Endothelial cell of umbilical vein (primary cell): ENCODE data around the gene SLFN12L. TPM values are rescaled to one million over a fixed set of nuclear protein-coding genes. Genes with fewer than 3 reads are reported as not detected.
A peak's percentile ranks its signal among the peaks of the same experiment; 100 is the strongest.
"Not testable (repeated sequence)": the region's sequence is repeated elsewhere in the genome, so short reads cannot be mapped to it uniquely, and the experiment has no call there.

Experiments
- BruUV-seq: library from RNA; stranded (reverse); fragments of 400-500 nt; replicated peaks from 2 replicates; lab custom pipeline; 2021; lab: Mats Ljungman, UMichigan
- CTCF ChIA-PET: fragments of 300-600, 350-600 bp; sonication (Branson Sonifier 250); formaldehyde crosslinking; loops from one replicate; lab custom pipeline; 2021; ENCODE audit warnings: antibody characterized with exemption, inconsistent platforms; lab: Charles Lee
- POLR2A ChIA-PET: fragments of 300-600, 350-600 bp; sonication (Branson Sonifier 250); formaldehyde crosslinking; loops from one replicate; lab custom pipeline; 2021; ENCODE audit warnings: antibody characterized with exemption, inconsistent platforms; lab: Charles Lee
- DNase-seq: peaks from one replicate; pipeline ENCODE4 v3.0.0-alpha.2; 2011; ENCODE audit warnings: low read depth, low spot score
- FAIRE-seq: peaks from 2 replicates; lab custom pipeline; 2011; peaks lifted over from hg19 to GRCh38; lab: Jason Lieb, UNC
- H2AFZ ChIP-seq: 2 replicates; pipeline ENCODE4 v1.6.0; 2012; ENCODE audit warnings: low read depth, low read length, control low read depth, inconsistent platforms
- H3K27ac ChIP-seq: 2 replicates; pipeline ENCODE4 v1.5.1; 2011; ENCODE audit warnings: low read depth, mild to moderate bottlenecking, control low read depth, low read length, moderate library complexity; ENCODE audit not compliant: insufficient read depth
- H3K27me3 ChIP-seq, 2 experiments: 2 replicates each; pipeline versions ENCODE4 v1.6.0 to v1.6.1; 2011; ENCODE audit warnings: low read length in 2 of 2, mixed read lengths in 1 of 2; ENCODE audit not compliant: control insufficient read depth in 2 of 2, insufficient read depth in 2 of 2
- H3K36me3 ChIP-seq, 2 experiments: 2 replicates in 1 of 2; 3 replicates in 1 of 2; pipeline ENCODE4 v1.5.1; 2011; ENCODE audit warnings: low read length in 2 of 2, mild to moderate bottlenecking in 1 of 2, moderate library complexity in 1 of 2; ENCODE audit not compliant: control insufficient read depth in 2 of 2, insufficient read depth in 2 of 2; ENCODE audit errors: extremely low read depth in 1 of 2
- H3K4me1 ChIP-seq: 3 replicates; pipeline ENCODE4 v1.5.1; 2011; ENCODE audit warnings: mild to moderate bottlenecking, low read length; ENCODE audit not compliant: control insufficient read depth, insufficient read depth; ENCODE audit errors: extremely low read depth
- H3K4me2 ChIP-seq: 2 replicates; pipeline ENCODE4 v1.6.1; 2011; ENCODE audit warnings: low read length, control low read depth, mixed read lengths; ENCODE audit not compliant: insufficient read depth
- H3K4me3 ChIP-seq, 3 experiments: fragments of 200-600 bp in 1 of 3; sonication (generic), shearing (Covaris generic) in 1 of 3; replicated peaks in 1 of 3; 2 replicates each; pipeline ENCODE4 v1.5.1; 2011 to 2016; ENCODE audit warnings: control low read depth in 3 of 3, low read length in 3 of 3, mild to moderate bottlenecking in 2 of 3, inconsistent platforms in 1 of 3, low read depth in 1 of 3, moderate library complexity in 1 of 3; ENCODE audit not compliant: insufficient read depth in 1 of 3
- H3K79me2 ChIP-seq: 2 replicates; pipeline ENCODE4 v1.6.0; 2012; ENCODE audit warnings: low read length, inconsistent platforms; ENCODE audit not compliant: control insufficient read depth, insufficient read depth
- H3K9ac ChIP-seq: replicated peaks from 2 replicates; pipeline ENCODE3; 2011; ENCODE audit warnings: low read length, control low read depth; ENCODE audit not compliant: insufficient read depth; ENCODE audit errors: extremely low read depth
- H3K9me1 ChIP-seq: replicated peaks from 3 replicates; pipeline ENCODE4 v1.6.0; 2011; ENCODE audit warnings: mild to moderate bottlenecking, low read length; ENCODE audit not compliant: control insufficient read depth, insufficient read depth; ENCODE audit errors: extremely low read depth
- H3K9me3 ChIP-seq: replicated peaks from 2 replicates; pipeline ENCODE4 v1.5.1; 2012; ENCODE audit warnings: low read length, inconsistent platforms; ENCODE audit not compliant: control insufficient read depth, insufficient read depth
- H4K20me1 ChIP-seq: replicated peaks from 2 replicates; pipeline ENCODE3; 2011; ENCODE audit warnings: mild to moderate bottlenecking, low read length; ENCODE audit not compliant: control insufficient read depth, insufficient read depth; ENCODE audit errors: extremely low read depth
- EZH2 ChIP-seq: IDR thresholded peaks from 2 replicates; pipeline ENCODE4 v1.6.1; 2012; ENCODE audit warnings: borderline replicate concordance, low read depth, mild to moderate bottlenecking, moderate library complexity, low read length, inconsistent platforms; ENCODE audit not compliant: severe bottlenecking
- FOS ChIP-seq: IDR thresholded peaks from 2 replicates; pipeline ENCODE4 v1.6.1; 2011; ENCODE audit warnings: mild to moderate bottlenecking, low read length, moderate library complexity, borderline replicate concordance; ENCODE audit not compliant: insufficient read depth
- dilution Hi-C: fragments of 300-500 bp; cut with MboI; formaldehyde crosslinking; loops from one replicate; pipeline ENCODE4 v1.15.0; 2019; ENCODE audit warnings: low sequenced_read_pairs; ENCODE audit not compliant: extremely low pct_ligation_motif_present
- intact Hi-C: fragments of 100-400 bp; cut with micrococcal nuclease; formaldehyde crosslinking; loops from one replicate; pipeline ENCODE4 v1.10.0; 2022
- polyA plus RNA-seq, 4 experiments: library from polyadenylated mRNA; depleted of rRNA in 3 of 4; stranded (reverse) in 3 of 4; unstranded in 1 of 4; fragments of >200 nt; gene quantifications; 2 replicates each; pipeline versions ENCODE4 v1.2.1 to v1.2.3, GENCODE V29; 2011 to 2012; ENCODE audit warnings: missing spikeins in 1 of 4
- total RNA-seq: library from RNA; stranded (reverse); gene quantifications from 2 replicates; pipeline ENCODE4 v1.2.3, GENCODE V29; 2021
- TF ChIP-seq, protein P1 (sequence below), 2 donors: IDR thresholded peaks; 1 replicate in 1 of 2; 2 replicates in 1 of 2; pipeline ENCODE4 v1.5.1; 2011; ENCODE audit warnings: low read length in 2 of 2, mild to moderate bottlenecking in 2 of 2, moderate library complexity in 2 of 2, control low read depth in 1 of 2, inconsistent platforms in 1 of 2, low read depth in 1 of 2; ENCODE audit not compliant: insufficient read depth in 1 of 2; ENCODE audit errors: extremely low read depth in 1 of 2

Gene SLFN12L
- total and polyA plus RNA-seq, 2 donors (not counting 3 experiments of a cell fraction or from before 2014, with no cell fraction given) = not detected

DNA sequence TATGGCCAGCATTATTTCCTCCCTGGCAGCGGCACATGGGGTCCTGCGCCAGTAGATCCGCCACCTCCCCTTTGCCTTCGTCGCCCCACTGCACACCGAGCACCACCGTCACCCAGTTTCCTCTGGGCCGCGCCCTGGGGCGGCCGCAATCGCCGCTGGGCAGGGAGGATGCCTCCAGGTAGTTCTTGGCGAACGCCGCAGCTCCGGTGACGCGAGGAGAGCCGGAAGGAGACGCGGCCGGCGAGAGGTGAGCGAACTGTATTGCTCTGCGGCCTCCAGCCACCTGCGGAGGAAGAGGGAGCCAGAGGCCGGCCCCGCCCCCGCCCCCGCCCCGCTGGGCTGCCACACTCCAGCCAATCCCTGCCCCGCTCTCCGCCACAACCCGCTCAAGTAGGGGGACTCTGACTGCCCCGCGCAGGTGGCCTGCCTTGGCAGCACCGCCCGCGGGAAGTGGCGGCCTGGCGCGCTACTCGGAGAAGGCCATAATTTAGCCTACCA, 77.1 kb downstream of the SLFN12L start:
- FAIRE-seq (no peak), DNase-seq (no peak)
- no peaks in the 10 kb centered on the region for H3K9me1 ChIP-seq
- H3K27me3 ChIP-seq = peaks cover 36 to 62% of the 10 kb centered on the region in 2 experiments
- peak overlapping the region in 1 of 3 experiments; percentile 4 for H3K4me3 ChIP-seq
- dilution Hi-C loops = no loop called here
- H3K36me3 ChIP-seq = no peaks in the 10 kb centered on the region
- H3K9ac ChIP-seq = no peak overlapping the region
- H4K20me1 ChIP-seq = no peaks in the 10 kb centered on the region
- BruUV-seq = no TSS peak
- ChIA-PET POLR2A (no interaction called here), CTCF (no interaction called here)
- peak; percentile 58 for TF ChIP-seq EZH2
- TF ChIP-seq, protein P1, sequence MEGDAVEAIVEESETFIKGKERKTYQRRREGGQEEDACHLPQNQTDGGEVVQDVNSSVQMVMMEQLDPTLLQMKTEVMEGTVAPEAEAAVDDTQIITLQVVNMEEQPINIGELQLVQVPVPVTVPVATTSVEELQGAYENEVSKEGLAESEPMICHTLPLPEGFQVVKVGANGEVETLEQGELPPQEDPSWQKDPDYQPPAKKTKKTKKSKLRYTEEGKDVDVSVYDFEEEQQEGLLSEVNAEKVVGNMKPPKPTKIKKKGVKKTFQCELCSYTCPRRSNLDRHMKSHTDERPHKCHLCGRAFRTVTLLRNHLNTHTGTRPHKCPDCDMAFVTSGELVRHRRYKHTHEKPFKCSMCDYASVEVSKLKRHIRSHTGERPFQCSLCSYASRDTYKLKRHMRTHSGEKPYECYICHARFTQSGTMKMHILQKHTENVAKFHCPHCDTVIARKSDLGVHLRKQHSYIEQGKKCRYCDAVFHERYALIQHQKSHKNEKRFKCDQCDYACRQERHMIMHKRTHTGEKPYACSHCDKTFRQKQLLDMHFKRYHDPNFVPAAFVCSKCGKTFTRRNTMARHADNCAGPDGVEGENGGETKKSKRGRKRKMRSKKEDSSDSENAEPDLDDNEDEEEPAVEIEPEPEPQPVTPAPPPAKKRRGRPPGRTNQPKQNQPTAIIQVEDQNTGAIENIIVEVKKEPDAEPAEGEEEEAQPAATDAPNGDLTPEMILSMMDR (IDR thresholded peaks at IDR 0.05; ENCODE audit: extremely low read depth in 1 of 2, insufficient read depth in 1 of 2, low read depth in 1 of 2, low read length in 2 of 2) = no peak
- TF ChIP-seq FOS = no peak
- H3K4me1 ChIP-seq = no peaks in the 10 kb centered on the region
- intact Hi-C loops = no loop called here
- H3K79me2 ChIP-seq = no peaks in the 10 kb centered on the region
- no peak overlapping the region for H2AFZ ChIP-seq
- no peak overlapping the region for H3K4me2 ChIP-seq
- no peaks in the 10 kb centered on the region for H3K9me3 ChIP-seq
- H3K27ac ChIP-seq = no peak overlapping the region

DNA sequence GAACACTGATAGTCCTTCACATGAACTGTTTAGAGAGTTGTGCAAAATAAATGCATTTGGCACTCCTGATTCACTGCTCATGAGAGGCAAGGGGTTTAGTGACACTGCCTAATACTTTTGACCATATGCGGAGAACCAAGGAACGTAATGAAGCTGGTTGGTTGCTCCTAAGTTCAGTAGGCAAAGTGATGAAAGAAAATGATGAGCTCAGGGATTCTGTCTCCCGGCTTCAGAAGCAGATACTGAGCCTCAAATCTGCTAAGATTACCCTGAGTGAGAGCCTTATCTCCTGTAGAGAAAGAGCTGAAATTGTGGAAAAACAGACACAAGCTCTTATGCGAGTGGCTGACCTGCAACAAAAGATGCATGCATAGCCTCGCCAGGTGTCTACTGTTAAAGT, 83.4 kb downstream of the SLFN12L start:
- H3K9ac ChIP-seq, H3K4me2 ChIP-seq, H4K20me1 ChIP-seq, DNase-seq, H3K79me2 ChIP-seq, H3K27ac ChIP-seq, H3K36me3 ChIP-seq, H3K4me1 ChIP-seq, intact Hi-C loops, dilution Hi-C loops, H2AFZ ChIP-seq, H3K9me1 ChIP-seq, POLR2A ChIA-PET, FAIRE-seq, BruUV-seq, H3K4me3 ChIP-seq, H3K9me3 ChIP-seq: not testable (repeated sequence)
- CTCF ChIA-PET = interaction anchor here (1.0 kb wide), 1 partner anchor 13 kb away, joined by 3 read pairs; no protein-coding TSS in a partner anchor
- peaks cover 42 to 51% of the 10 kb centered on the region in 2 experiments for H3K27me3 ChIP-seq
